Stimulated activated CD4-positive, alpha-beta T cell treated with anti-CD3 and anti-CD28 coated beads, Interleukin-1b, Interleukin-23, amount 100 ng/mL, for 48 hours (primary cell): ENCODE results near the gene UCHL3.

Source experiments
- DNase-seq: peaks from one replicate; pipeline ENCODE4 v3.0.0-alpha.2; 2020

UCHL3 gene

GRCh38 chr13:75633285-75633684, 83.7 kb downstream of the UCHL3 start:
- no peak for DNase-seq

- no peak for DNase-seq
These were observed 85.7 kb downstream of the UCHL3 start for GRCh38 chr13:75635101-75635827.

GRCh38 chr13:75635828-75636435, 86.3 kb downstream of the UCHL3 start, which contains the start of gene LMO7:
TSS of gene LMO7 (plus strand) at chr13:75636330. CDS start at chr13:75636658, 328 bp downstream.
- peak; percentile 10 for DNase-seq

- DNase-seq: peak; percentile 28
These were observed 87.0 kb downstream of the UCHL3 start for GRCh38 chr13:75636436-75637180.

GRCh38 chr13:75637181-75637750, 87.7 kb downstream of the UCHL3 start:
- no peak for DNase-seq

- no peak for DNase-seq
These were observed 89.9 kb downstream of the UCHL3 start for GRCh38 chr13:75639454-75639853.

GRCh38 chr13:75641026-75641425, 91.4 kb downstream of the UCHL3 start:
- no peak for DNase-seq

- no peak for DNase-seq
These were observed 93.6 kb downstream of the UCHL3 start for GRCh38 chr13:75643182-75643581.

- DNase-seq: no peak
These were observed 94.1 kb downstream of the UCHL3 start for GRCh38 chr13:75643693-75644092.

- no peak for DNase-seq
These were observed 95.5 kb downstream of the UCHL3 start for GRCh38 chr13:75645141-75645540.

- no peak for DNase-seq
These were observed 97.7 kb downstream of the UCHL3 start for GRCh38 chr13:75647126-75647784.

- DNase-seq: no peak
These were observed 98.9 kb downstream of the UCHL3 start for GRCh38 chr13:75648446-75648845.

GRCh38 chr13:75651013-75651412, 101.4 kb downstream of the UCHL3 start:
- DNase-seq: no peak

- DNase-seq: no peak
These were observed 103.1 kb downstream of the UCHL3 start for GRCh38 chr13:75652726-75653125.
